ENCODE data around the gene HBE1.
"Not testable (repeated sequence)": the region's sequence is repeated elsewhere in the genome, so short reads cannot be mapped to it uniquely, and the experiment has no call there.

The HBE1 gene

DNA sequence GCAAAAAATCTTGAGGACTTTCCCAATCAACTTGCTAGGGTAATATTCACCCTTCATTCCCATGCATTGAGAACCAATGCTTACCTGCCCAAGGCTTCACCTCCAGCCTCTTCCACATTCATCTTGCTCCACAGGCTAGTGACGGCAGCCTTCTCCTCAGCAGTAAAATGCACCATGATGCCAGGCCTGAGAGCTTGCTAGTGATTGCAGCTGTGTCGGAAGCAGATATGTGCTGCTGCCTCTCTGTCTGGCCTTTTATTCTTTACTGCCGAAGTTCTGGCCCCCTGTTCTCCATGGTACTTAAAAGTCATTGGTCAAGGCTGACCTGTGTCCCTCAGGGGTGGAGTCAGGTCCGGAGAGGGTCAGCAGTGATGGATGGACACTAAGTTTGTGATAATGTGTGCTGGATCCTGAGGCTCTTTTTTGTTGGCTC is at the start of gene HBE1:
HBE1 (minus strand) TSS at position 231 of the 433 bp plus-strand sequence; CDS start at position 176, 55 bp downstream.
- DNase-seq (ENCODE audit: extremely low read depth, low read depth), result no peak
- no peak for TF ChIP-seq CTCF (IDR thresholded peaks at IDR 0.05; ENCODE audit: low read depth, low read length)

DNA sequence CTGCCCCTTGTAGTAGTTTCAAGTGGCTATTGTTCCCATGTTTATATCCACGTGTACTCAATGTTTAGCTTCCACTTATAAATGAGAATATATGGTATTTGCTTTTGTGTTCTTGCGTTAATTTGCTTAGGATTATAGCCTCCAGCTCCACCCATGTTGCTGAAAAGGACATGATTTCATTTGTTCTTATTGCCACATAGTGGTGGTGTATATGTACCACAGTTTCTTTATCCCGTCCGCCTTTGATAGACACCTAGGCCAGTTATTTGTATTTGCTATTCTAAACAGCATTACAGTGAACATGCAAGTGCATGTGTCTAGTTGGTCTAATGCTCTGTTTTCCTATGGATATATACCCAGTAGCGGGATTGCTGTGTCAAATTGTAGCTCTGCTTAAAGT is 47.5 kb upstream of the HBE1 start:
- TF ChIP-seq CTCF (IDR thresholded peaks at IDR 0.05; ENCODE audit: low read depth, low read length), result no peak; the same call in 1 of the 2 replicates
- no peak for DNase-seq (ENCODE audit: extremely low read depth, low read depth)

DNA sequence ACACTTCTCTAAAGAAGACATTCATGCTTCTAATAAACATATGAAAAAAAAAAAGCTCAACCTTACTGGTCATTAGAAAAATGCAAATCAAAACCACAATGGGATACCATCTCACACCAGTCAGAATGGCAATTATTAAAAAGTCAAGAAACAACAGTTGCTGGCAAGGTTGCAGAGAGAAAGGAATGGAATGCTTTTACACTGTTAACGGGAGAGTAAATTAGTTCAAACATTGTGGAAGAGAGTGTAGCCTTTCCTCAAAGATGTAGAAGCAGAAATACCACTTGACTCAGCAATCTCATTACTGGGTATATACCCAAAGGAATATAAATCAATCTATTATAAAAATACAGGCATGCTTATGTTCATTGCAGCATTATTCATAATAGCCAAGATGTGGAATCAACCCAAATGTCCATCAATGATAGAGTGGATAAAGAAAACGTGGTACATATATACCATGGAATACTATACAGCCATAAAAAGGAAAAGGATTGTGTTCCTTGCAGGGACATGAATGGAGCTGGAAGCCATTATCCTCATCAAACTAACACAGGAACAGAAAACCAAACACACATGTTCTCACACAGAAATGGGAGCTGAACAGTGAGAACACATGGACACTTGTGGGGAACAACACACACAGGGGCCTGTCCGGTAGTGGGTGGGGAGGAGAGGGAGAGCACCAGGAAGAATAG is 43.7 kb upstream of the HBE1 start:
- not testable (repeated sequence) for DNase-seq (ENCODE audit: extremely low read depth, low read depth)

GRCh38 chr11:5310423-5310822 is 40.7 kb upstream of the HBE1 start:
- no peak for TF ChIP-seq CTCF (IDR thresholded peaks at IDR 0.05; ENCODE audit: low read depth, low read length)
- DNase-seq (ENCODE audit: extremely low read depth, low read depth), result no peak

DNA sequence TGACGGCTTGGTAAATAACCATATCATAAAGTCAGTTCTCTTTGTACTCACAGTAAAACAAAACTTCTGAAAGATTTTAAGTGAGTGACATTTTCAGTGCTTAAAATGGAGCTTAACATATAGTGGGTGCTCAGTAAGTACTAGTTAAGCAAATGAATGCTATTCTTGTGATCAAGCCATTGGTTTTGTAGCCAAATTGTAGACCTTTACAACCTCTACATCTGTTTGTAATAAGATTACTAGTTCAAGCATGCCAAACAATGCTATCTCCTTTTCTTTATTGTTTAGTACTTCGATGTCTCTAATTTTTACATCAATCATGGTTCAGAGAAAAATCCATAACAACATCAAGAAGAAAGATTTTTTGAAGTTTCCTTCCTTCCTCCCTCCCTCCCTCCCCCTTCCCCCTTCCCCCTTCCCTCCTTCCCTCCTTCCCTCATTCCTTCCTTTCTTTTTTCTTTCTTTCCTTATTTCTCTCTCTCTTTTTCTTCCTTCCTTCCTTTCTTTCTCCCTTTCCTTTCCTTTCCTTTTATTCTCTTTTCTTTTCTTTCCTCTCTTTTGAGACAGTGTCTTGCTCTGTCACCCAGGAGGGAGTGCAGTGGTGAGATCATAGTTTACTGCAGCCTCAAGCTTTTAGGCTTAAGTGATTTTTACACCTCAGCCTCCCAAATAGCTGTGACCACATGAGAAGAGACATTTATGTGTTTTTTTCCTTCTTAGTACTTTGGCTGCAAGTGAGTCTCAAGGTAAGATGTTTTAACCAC is 37.7 kb upstream of the HBE1 start:
- no peak for TF ChIP-seq CTCF (IDR thresholded peaks at IDR 0.05; ENCODE audit: low read depth, low read length)
- no peak for DNase-seq (ENCODE audit: extremely low read depth, low read depth)

GRCh38 chr11:5304046-5304445 is 34.3 kb upstream of the HBE1 start:
- TF ChIP-seq CTCF (IDR thresholded peaks at IDR 0.05; ENCODE audit: low read depth, low read length), result no peak
- no peak for DNase-seq (ENCODE audit: extremely low read depth, low read depth)

- no peak for DNase-seq (ENCODE audit: extremely low read depth, low read depth)
- TF ChIP-seq CTCF (IDR thresholded peaks at IDR 0.05; ENCODE audit: low read depth, low read length), result no peak
Observed at GRCh38 chr11:5303626-5304025, 33.9 kb upstream of the HBE1 start.
